Spleen (tissue), 11 donors: ENCODE results near the gene COL4A2. TPM values are rescaled to one million over a fixed set of nuclear protein-coding genes. Genes with fewer than 3 reads are reported as not detected.

Experiments used
- DNase-seq: peaks from one replicate; pipeline ENCODE4 v3.0.0-alpha.2; 2020
- H3K27ac ChIP-seq, 8 donors: fragments of 200-600 bp; sonication (generic) in 7 of 8; 1 replicate in 4 of 8; 2 replicates in 4 of 8; pipeline versions ENCODE4 v1.5.0 to v1.8.0; 2016 to 2021; ENCODE audit warnings: inconsistent platforms in 4 of 8, mild to moderate bottlenecking in 4 of 8, moderate library complexity in 1 of 8
- H3K27me3 ChIP-seq, 7 donors: fragments of 200-600 bp; sonication (generic) in 6 of 7; replicated peaks in 1 of 7; 1 replicate in 4 of 7; 2 replicates in 3 of 7; pipeline versions ENCODE4 v1.5.0 to v1.8.0; 2016 to 2021; ENCODE audit warnings: inconsistent platforms in 3 of 7, mild to moderate bottlenecking in 1 of 7
- H3K36me3 ChIP-seq, 6 donors: fragments of 200-600 bp; sonication (generic) in 5 of 6; 1 replicate in 4 of 6; 2 replicates in 2 of 6; pipeline versions ENCODE4 v1.5.0 to v1.8.0; 2016 to 2021; ENCODE audit warnings: inconsistent platforms in 2 of 6
- H3K4me1 ChIP-seq, 6 donors: fragments of 200-600 bp; sonication (generic) in 5 of 6; 1 replicate in 3 of 6; 2 replicates in 3 of 6; pipeline versions ENCODE4 v1.5.0 to v1.8.0; 2016 to 2021; ENCODE audit warnings: inconsistent platforms in 3 of 6
- H3K4me3 ChIP-seq, 8 donors: fragments of 200-600 bp; sonication (generic) in 7 of 8; 1 replicate in 4 of 8; 2 replicates in 4 of 8; pipeline versions ENCODE4 v1.5.0 to v1.8.0; 2016 to 2021; ENCODE audit warnings: inconsistent platforms in 4 of 8, mild to moderate bottlenecking in 4 of 8, moderate library complexity in 2 of 8
- H3K9me3 ChIP-seq, 8 donors: fragments of 200-600 bp; sonication (generic) in 7 of 8; 1 replicate in 4 of 8; 2 replicates in 4 of 8; pipeline versions ENCODE4 v1.5.0 to v1.8.0; 2016 to 2021; ENCODE audit warnings: inconsistent platforms in 4 of 8
- POLR2A ChIP-seq, 3 donors: fragments of 450-650 bp; IDR thresholded peaks; one replicate each; pipeline ENCODE4 v1.5.1; 2017; ENCODE audit warnings: antibody characterized with exemption in 3 of 3, mild to moderate bottlenecking in 1 of 3
- POLR2AphosphoS5 ChIP-seq, 3 donors: sonication (generic); formaldehyde crosslinking; IDR thresholded peaks; one replicate each; pipeline ENCODE4 v1.5.1; 2017; ENCODE audit warnings: antibody characterized with exemption in 3 of 3
- WGBS, 5 donors: extraction: QIAGEN DNeasy Blood & Tissue Kit in 3 of 5; methylation state at CpG; one replicate each; pipeline versions ENCODE4 v1.1.5 to v1.1.7; 2013 to 2018; 5-methylcytosine and 5-hydroxymethylcytosine counted together
- intact Hi-C: fragments of 100-400 bp; cut with DNase I; formaldehyde crosslinking; loops from one replicate; pipeline ENCODE4 v1.15.0; 2023; ENCODE audit warnings: low total_unique reads
- polyA plus RNA-seq, 3 donors: library from polyadenylated mRNA; stranded (reverse); fragments of 200-250 nt; gene quantifications; one replicate each; pipeline ENCODE4 v1.2.1, GENCODE V29; 2013
- total RNA-seq, 7 donors: library from RNA; depleted of rRNA in 3 of 7; stranded (reverse); fragments of >200 nt in 3 of 7; fragmentation: NEBNext Ultra II Directional in 4 of 7; extraction: Animal tissue kit (Norgen Biotek cat#: 25700) in 4 of 7; gene quantifications; one replicate each; pipeline versions ENCODE4 v1.1.0 to v1.2.1, GENCODE V29; 2016 to 2021
- TF ChIP-seq, protein P1 (sequence below), 11 experiments: fragments of 200-600 bp in 7 of 11; fragments of 450-650 bp in 4 of 11; sonication (generic) in 4 of 11; IDR thresholded peaks in 8 of 11; conservative IDR thresholded peaks in 3 of 11; 1 replicate in 7 of 11; 2 replicates in 4 of 11; pipeline versions ENCODE4 v1.4.0 to v1.8.0; 2016 to 2021; ENCODE audit warnings: antibody characterized with exemption in 11 of 11, inconsistent platforms in 4 of 11, mild to moderate bottlenecking in 1 of 11
- donor health status: healthy with polysubstance abuse.
- donor health status: DM: no; HTN: no; CAD: no; lungs with moderate emphysema.
- donor health status: DM: no; HTN: no; CAD: no.
- donor health status: Bipolar disorder and iron deficiency.
- donor health status: healthy.
- donor health status: DM: no; HTN: no; CAD: no.
- donor health status: DM: yes; HTN: yes; CAD: no.

COL4A2 gene
- total and polyA plus RNA-seq, 10 donors: 52.6 to 712 (median 337) TPM

DNA sequence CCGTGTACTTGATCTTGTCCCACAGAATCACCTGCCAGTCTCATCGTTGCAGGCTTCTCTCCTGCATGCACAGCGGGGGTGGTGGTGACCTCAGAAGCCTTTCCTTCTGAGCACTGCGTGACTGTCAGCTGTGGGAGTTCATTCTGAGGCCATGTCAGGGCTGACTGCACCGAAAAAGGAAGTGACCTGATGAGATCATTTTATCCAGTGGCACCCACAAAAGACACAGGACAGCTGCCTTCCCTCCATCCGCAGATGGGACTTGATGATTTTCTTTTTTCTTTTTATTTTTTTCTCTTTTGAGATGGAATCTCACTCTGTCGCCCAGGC, 164.7 kb downstream of the COL4A2 start:
- no peaks in the 10 kb centered on the region for H3K9me3 ChIP-seq
- TF ChIP-seq POLR2A (IDR thresholded peaks at IDR 0.05) (no peak), POLR2AphosphoS5 (IDR thresholded peaks at IDR 0.05) (peak in 2 of 3 donors; percentile 71 to 86)
- TF ChIP-seq, protein P1, sequence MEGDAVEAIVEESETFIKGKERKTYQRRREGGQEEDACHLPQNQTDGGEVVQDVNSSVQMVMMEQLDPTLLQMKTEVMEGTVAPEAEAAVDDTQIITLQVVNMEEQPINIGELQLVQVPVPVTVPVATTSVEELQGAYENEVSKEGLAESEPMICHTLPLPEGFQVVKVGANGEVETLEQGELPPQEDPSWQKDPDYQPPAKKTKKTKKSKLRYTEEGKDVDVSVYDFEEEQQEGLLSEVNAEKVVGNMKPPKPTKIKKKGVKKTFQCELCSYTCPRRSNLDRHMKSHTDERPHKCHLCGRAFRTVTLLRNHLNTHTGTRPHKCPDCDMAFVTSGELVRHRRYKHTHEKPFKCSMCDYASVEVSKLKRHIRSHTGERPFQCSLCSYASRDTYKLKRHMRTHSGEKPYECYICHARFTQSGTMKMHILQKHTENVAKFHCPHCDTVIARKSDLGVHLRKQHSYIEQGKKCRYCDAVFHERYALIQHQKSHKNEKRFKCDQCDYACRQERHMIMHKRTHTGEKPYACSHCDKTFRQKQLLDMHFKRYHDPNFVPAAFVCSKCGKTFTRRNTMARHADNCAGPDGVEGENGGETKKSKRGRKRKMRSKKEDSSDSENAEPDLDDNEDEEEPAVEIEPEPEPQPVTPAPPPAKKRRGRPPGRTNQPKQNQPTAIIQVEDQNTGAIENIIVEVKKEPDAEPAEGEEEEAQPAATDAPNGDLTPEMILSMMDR (IDR thresholded peaks at IDR 0.05 in 8 of 11, conservative IDR thresholded peaks at IDR 0.05 in 3 of 11): no peak
- H3K4me1 ChIP-seq: peaks cover 17 to 43% (median 30%) of the 10 kb centered on the region in 6 donors
- H3K27ac ChIP-seq: peak overlapping the region in 7 of 8 donors; percentile 42 to 77 (median 66)
- H3K36me3 ChIP-seq: peaks cover 0 to 76% (median 11%) of the 10 kb centered on the region in 6 donors
- 11 to 30% (median 21%) methylated on average over 6 to 7 of the region's 7 CpGs for WGBS, 5 donors
- peak; percentile 87 for DNase-seq
- intact Hi-C loops: no loop called here
- no peaks in the 10 kb centered on the region for H3K27me3 ChIP-seq
- peak overlapping the region in 1 of 8 donors; percentile 26 for H3K4me3 ChIP-seq

DNA sequence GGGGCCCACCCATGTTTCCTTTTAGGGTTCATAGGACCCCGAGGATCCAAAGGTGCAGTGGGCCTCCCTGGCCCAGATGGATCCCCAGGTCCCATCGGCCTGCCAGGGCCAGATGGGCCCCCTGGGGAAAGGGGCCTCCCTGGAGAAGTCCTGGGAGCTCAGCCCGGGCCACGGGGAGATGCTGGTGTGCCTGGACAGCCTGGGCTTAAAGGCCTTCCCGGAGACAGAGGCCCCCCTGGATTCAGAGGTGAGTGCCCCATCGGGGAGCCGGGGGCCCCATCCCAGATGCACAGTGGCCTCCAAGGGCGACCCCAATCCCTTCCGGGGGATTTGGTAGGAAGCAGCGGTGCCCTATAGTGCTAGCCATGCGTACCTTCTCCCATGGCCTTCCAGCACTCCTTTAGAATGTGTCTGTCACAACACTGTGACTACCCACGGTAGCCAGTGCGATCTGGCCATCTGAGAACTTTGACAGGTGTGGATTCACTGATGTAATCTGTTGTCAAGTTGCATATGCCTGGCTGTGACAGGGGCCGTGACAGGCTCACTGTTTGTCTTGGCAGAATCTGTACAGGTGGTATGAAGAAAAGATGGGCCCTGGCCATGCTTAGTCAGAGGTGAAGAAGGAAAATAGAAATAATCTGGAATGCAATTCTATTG, 165.9 kb downstream of the COL4A2 start:
- Histone ChIP-seq H3K36me3 (peaks cover 0 to 69% (median 11%) of the 10 kb centered on the region in 6 donors), H3K27me3 (no peaks in the 10 kb centered on the region), H3K9me3 (no peaks in the 10 kb centered on the region), H3K4me3 (no peak overlapping the region), H3K4me1 (peaks cover 17 to 47% (median 30%) of the 10 kb centered on the region in 6 donors), H3K27ac (peak overlapping the region in 3 of 8 donors; percentile 1 to 75 (median 3))
- intact Hi-C loops: no loop called here
- TF ChIP-seq POLR2A (IDR thresholded peaks at IDR 0.05) (no peak), POLR2AphosphoS5 (IDR thresholded peaks at IDR 0.05) (peak in 1 of 3 donors; percentile 24)
- TF ChIP-seq, protein P1 (IDR thresholded peaks at IDR 0.05 in 8 of 11, conservative IDR thresholded peaks at IDR 0.05 in 3 of 11): no peak
- no peak for DNase-seq
- WGBS, 5 donors: 82 to 92% (median 90%) methylated on average over 6 to 14 of the region's 14 CpGs

DNA sequence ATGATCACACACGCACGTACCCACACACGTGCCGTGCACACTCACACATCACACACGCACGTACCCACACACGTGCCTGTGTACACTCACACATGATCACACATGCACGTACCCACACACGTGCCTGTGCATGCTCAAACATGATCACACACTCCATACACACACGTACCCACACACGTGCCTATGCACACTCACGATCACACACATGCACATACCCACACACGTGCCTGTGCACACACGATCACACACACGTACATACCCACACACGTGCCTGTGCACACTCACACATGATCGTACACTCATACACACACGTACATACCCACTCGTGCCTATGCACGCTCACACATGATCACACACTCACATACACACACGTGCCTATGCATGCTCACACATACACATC, 167.6 kb downstream of the COL4A2 start:
- DNase-seq: no peak
- no peaks in the 10 kb centered on the region for H3K9me3 ChIP-seq
- TF ChIP-seq POLR2A (IDR thresholded peaks at IDR 0.05) (no peak), POLR2AphosphoS5 (IDR thresholded peaks at IDR 0.05) (no peak)
- TF ChIP-seq, protein P1 (IDR thresholded peaks at IDR 0.05 in 8 of 11, conservative IDR thresholded peaks at IDR 0.05 in 3 of 11): no peak
- H3K4me1 ChIP-seq: peaks cover 17 to 39% (median 27%) of the 10 kb centered on the region in 6 donors
- H3K4me3 ChIP-seq: no peak overlapping the region
- H3K36me3 ChIP-seq: peaks cover 0 to 74% (median 11%) of the 10 kb centered on the region in 6 donors
- 90 to 96% (median 92%) methylated on average over 21 of the region's 21 CpGs for WGBS, 5 donors
- intact Hi-C loops: no loop called here
- H3K27ac ChIP-seq: no peak overlapping the region
- H3K27me3 ChIP-seq: no peaks in the 10 kb centered on the region

DNA sequence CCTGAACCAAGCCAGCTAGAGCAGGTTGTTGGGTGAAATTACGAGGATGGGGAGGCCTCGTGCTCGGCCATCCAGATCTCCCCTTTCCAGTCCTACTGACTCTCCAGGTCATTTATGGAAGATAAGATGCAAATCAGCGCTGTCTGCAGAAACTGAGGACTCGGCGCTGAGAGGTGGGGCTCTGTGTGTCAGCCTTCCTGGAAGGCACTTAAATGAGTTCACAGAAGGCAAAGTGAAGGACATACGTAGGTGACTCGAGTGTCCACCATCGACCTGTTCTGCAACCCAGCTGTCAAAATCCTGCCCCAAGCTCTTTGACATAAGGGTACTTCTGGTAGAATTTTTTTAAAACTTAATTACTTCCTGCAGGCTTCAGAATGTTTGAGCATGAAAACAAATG, 168.0 kb downstream of the COL4A2 start:
- Histone ChIP-seq H3K4me1 (peaks cover 15 to 35% (median 23%) of the 10 kb centered on the region in 6 donors), H3K36me3 (peaks cover 0 to 78% (median 12%) of the 10 kb centered on the region in 6 donors), H3K4me3 (no peak overlapping the region), H3K27me3 (no peaks in the 10 kb centered on the region), H3K27ac (no peak overlapping the region), H3K9me3 (no peaks in the 10 kb centered on the region)
- 62 to 64% (median 63%) methylated on average over 9 of the region's 9 CpGs for WGBS, 5 donors
- TF ChIP-seq, protein P1 (IDR thresholded peaks at IDR 0.05 in 8 of 11, conservative IDR thresholded peaks at IDR 0.05 in 3 of 11): no peak
- no peak for TF ChIP-seq POLR2A (IDR thresholded peaks at IDR 0.05)
- TF ChIP-seq POLR2AphosphoS5 (IDR thresholded peaks at IDR 0.05): no peak
- intact Hi-C loops: no loop called here
- DNase-seq: no peak
